Measurements from ENCODE around the gene MGRN1.
A peak's percentile ranks its signal among the peaks of the same experiment; 100 is the strongest.

Gene MGRN1

GRCh38 chr16:4694642-4695451 is 70.2 kb downstream of the MGRN1 start:
- no peak for DNase-seq (ENCODE audit: low read depth in 2 of 2)
- TF ChIP-seq CTCF (IDR thresholded peaks at IDR 0.05; ENCODE audit: low read depth, low read length): no peak
- H3K4me3 ChIP-seq (replicated peaks in 1 of 2; ENCODE audit: low read depth in 2 of 2, low read length in 2 of 2): peak overlapping the region; percentile 88 to 94

GRCh38 chr16:4695473-4696171 is 71.0 kb downstream of the MGRN1 start:
- TF ChIP-seq CTCF (IDR thresholded peaks at IDR 0.05; ENCODE audit: low read depth, low read length): no peak
- H3K4me3 ChIP-seq (replicated peaks in 1 of 2; ENCODE audit: low read depth in 2 of 2, low read length in 2 of 2): no peak overlapping the region
- no peak for DNase-seq (ENCODE audit: low read depth in 2 of 2)

- DNase-seq (ENCODE audit: low read depth in 2 of 2): peak in 1 of 2 donors; percentile 51
- no peak for TF ChIP-seq CTCF (IDR thresholded peaks at IDR 0.05; ENCODE audit: low read depth, low read length)
- H3K4me3 ChIP-seq (replicated peaks in 1 of 2; ENCODE audit: low read depth in 2 of 2, low read length in 2 of 2): no peak overlapping the region
Observed at GRCh38 chr16:4696172-4696904, 71.7 kb downstream of the MGRN1 start.

- no peak for TF ChIP-seq CTCF (IDR thresholded peaks at IDR 0.05; ENCODE audit: low read depth, low read length)
- no peak overlapping the region for H3K4me3 ChIP-seq (replicated peaks in 1 of 2; ENCODE audit: low read depth in 2 of 2, low read length in 2 of 2)
- no peak for DNase-seq (ENCODE audit: low read depth in 2 of 2)
Observed at GRCh38 chr16:4696905-4697847, 72.5 kb downstream of the MGRN1 start.

GRCh38 chr16:4697848-4698291 is 73.2 kb downstream of the MGRN1 start:
- no peak for DNase-seq (ENCODE audit: low read depth in 2 of 2)
- TF ChIP-seq CTCF (IDR thresholded peaks at IDR 0.05; ENCODE audit: low read depth, low read length): no peak
- no peak overlapping the region for H3K4me3 ChIP-seq (replicated peaks in 1 of 2; ENCODE audit: low read depth in 2 of 2, low read length in 2 of 2)
